ENCODE measurements around the gene ICE1. TPM values are rescaled to one million over a fixed set of nuclear protein-coding genes. Genes with fewer than 3 reads are reported as not detected.
"Not testable (repeated sequence)": the region's sequence is repeated elsewhere in the genome, so short reads cannot be mapped to it uniquely, and the experiment has no call there.

ICE1 gene
- total and polyA plus RNA-seq, 4 donors: 16.5 to 35.7 (median 28.9) TPM

DNA sequence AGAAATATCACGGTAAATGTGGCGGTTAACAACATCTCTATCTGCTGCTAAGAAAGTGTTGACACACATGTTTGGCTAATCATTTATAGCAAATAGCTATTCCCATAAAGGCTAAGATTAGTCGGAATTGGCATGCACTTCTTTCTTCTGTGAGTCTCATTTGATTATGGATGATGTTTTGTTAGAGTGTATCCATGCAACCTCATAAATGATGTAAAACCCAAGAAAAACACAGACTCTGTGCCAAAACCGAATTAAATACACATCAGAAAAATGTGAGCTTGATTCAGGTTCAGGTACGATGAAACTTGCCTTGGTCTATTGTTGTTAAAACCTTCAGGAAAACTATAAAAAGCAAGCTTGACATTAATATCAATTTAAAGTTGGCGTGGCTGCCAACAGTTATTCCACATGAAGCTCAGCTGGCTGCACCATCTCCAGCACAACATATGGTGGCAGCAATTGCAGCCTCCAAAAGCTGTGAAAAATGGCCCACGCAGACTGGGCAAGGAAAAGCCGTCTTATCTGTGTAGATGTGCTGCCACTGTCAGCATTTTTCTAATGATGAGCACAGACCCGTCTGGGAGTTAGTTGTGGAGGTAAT is 41.1 kb upstream of the ICE1 start:
- peak in 2 of 6 donors; percentile 77 to 81 for DNase-seq (ENCODE audit: low read depth in 4 of 6, low spot score in 6 of 6)
- H3K36me3 ChIP-seq (ENCODE audit: control insufficient read depth, insufficient read depth, low read length): no peaks in the 10 kb centered on the region
- peaks cover 2% of the 10 kb centered on the region for H3K27me3 ChIP-seq (ENCODE audit: control insufficient read depth, insufficient read depth, low read length)
- H3K4me1 ChIP-seq (ENCODE audit: control insufficient read depth, insufficient read depth, low read length): peaks cover 3% of the 10 kb centered on the region
- no peak overlapping the region for H3K27ac ChIP-seq (ENCODE audit: low read depth, low read length)
- H3K9me3 ChIP-seq (ENCODE audit: control insufficient read depth, insufficient read depth, low read length): no peaks in the 10 kb centered on the region
- WGBS (ENCODE audit: insufficient coverage): no CpG with 5 or more reads among the region's 9 CpGs
- H3K4me3 ChIP-seq (ENCODE audit: low read depth, low read length): no peak overlapping the region

DNA sequence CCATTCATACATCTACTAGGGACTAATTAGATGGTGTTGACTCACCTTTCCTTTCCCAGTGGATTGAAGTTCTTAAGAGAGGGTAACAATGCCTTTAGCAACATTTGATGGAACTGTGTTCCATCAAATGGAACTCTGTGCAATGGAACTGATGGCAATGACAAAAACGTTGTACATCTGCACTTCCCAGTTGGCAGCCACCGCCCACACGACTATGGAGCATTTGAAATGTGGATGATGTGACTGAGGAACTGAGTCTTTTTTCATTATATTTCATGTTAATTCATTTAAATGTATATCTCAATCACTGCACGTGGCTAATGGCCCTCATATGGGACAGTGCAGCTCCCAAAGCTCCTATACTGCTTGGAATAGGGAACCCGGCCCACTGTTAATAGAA is 39.0 kb upstream of the ICE1 start:
- no peak for DNase-seq (ENCODE audit: low read depth in 4 of 6, low spot score in 6 of 6)

DNA sequence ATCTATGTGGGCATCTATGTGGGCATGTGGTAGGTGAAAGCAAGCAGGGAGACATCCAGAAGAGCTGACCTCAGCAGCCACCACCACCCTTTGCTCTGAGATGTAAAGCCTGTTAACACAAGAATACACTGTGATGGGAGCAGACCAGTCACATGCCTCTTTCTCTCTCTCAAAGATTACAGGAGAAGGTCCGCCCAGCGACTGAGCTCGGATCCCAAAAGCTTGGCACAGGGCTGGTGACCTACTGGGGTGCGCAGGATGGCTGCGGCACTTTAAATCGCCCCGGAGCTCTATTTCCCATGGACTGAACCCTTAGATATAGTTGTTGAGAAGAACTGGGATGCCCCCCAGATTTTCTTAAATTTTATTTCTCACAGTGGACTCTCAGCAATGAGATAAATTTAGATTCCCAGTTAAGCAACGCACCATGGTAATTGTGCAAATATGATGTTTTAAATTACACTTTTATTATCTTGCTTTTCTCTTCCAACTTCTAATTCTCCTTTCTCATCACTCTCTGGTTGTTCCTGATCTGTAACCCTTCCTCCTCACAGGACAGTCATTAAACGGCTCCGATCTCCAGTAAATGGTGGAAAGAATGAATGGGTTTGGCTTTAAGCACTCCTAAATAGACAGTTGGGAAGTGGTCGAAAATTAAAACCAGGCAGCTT is 37.7 kb upstream of the ICE1 start:
- no peak overlapping the region for H3K27ac ChIP-seq (ENCODE audit: low read depth, low read length)
- H3K9me3 ChIP-seq (ENCODE audit: control insufficient read depth, insufficient read depth, low read length): no peaks in the 10 kb centered on the region
- peaks cover 3% of the 10 kb centered on the region for H3K4me1 ChIP-seq (ENCODE audit: control insufficient read depth, insufficient read depth, low read length)
- H3K36me3 ChIP-seq (ENCODE audit: control insufficient read depth, insufficient read depth, low read length): no peaks in the 10 kb centered on the region
- 87% methylated on average over 4 of the region's 11 CpGs for WGBS (ENCODE audit: insufficient coverage)
- no peak overlapping the region for H3K4me3 ChIP-seq (ENCODE audit: low read depth, low read length)
- no peak for DNase-seq (ENCODE audit: low read depth in 4 of 6, low spot score in 6 of 6)
- peaks cover 2% of the 10 kb centered on the region for H3K27me3 ChIP-seq (ENCODE audit: control insufficient read depth, insufficient read depth, low read length)

More for the DNA sequence above, 39.0 kb upstream of the ICE1 start:
- Histone ChIP-seq H3K4me1 (ENCODE audit: control insufficient read depth, insufficient read depth, low read length) (peaks cover 3% of the 10 kb centered on the region), H3K4me3 (ENCODE audit: low read depth, low read length) (no peak overlapping the region), H3K27ac (ENCODE audit: low read depth, low read length) (no peak overlapping the region), H3K36me3 (ENCODE audit: control insufficient read depth, insufficient read depth, low read length) (no peaks in the 10 kb centered on the region), H3K27me3 (ENCODE audit: control insufficient read depth, insufficient read depth, low read length) (peaks cover 2% of the 10 kb centered on the region), H3K9me3 (ENCODE audit: control insufficient read depth, insufficient read depth, low read length) (no peaks in the 10 kb centered on the region)
- WGBS (ENCODE audit: insufficient coverage): no CpG with 5 or more reads among the region's 5 CpGs

DNA sequence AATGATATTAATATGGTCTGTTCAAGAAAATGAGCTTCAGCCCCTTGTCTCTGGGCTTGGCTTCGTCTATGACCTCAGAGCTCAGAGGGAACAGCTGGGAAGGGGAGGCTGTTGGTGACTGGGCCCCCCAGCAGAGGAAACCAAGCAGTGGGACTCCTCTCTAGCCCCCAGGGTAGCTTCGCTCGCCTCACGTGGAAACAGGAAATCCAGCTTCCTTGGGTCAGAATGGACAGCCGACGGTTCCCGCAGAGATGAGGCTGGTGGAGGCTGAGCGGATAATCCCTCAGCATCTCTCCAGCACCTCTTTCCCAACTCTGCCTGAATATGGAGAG is 37.2 kb upstream of the ICE1 start:
- H3K4me3 ChIP-seq (ENCODE audit: low read depth, low read length): no peak overlapping the region
- no peaks in the 10 kb centered on the region for H3K9me3 ChIP-seq (ENCODE audit: control insufficient read depth, insufficient read depth, low read length)
- no peaks in the 10 kb centered on the region for H3K36me3 ChIP-seq (ENCODE audit: control insufficient read depth, insufficient read depth, low read length)
- H3K27me3 ChIP-seq (ENCODE audit: control insufficient read depth, insufficient read depth, low read length): peaks cover 2% of the 10 kb centered on the region
- no peak for DNase-seq (ENCODE audit: low read depth in 4 of 6, low spot score in 6 of 6)
- H3K4me1 ChIP-seq (ENCODE audit: control insufficient read depth, insufficient read depth, low read length): peaks cover 3% of the 10 kb centered on the region
- WGBS (ENCODE audit: insufficient coverage): 87% methylated on average over 7 of the region's 8 CpGs
- no peak overlapping the region for H3K27ac ChIP-seq (ENCODE audit: low read depth, low read length)

DNA sequence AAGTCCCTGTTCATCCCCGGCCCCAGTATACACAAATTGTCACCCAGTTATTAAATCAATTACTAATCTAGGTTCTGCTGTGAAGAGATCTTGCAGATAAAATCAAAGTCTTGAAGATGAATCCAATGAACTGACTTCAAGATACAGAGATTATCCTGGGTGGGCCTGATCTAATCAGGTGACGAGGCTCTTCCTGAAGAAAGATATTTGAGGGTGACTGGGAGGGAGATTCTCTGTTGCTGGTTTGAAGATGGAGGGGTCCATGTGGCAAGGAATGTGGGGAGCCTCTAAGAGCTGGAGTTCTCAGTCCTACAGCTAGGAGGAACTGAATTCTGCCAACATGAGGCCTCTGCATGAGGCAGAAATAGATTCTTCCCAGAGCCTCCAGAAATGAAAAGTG is 36.1 kb upstream of the ICE1 start:
- Histone ChIP-seq H3K4me3 (ENCODE audit: low read depth, low read length) (no peak overlapping the region), H3K4me1 (ENCODE audit: control insufficient read depth, insufficient read depth, low read length) (peaks cover 3% of the 10 kb centered on the region), H3K9me3 (ENCODE audit: control insufficient read depth, insufficient read depth, low read length) (no peaks in the 10 kb centered on the region), H3K36me3 (ENCODE audit: control insufficient read depth, insufficient read depth, low read length) (no peaks in the 10 kb centered on the region), H3K27me3 (ENCODE audit: control insufficient read depth, insufficient read depth, low read length) (peaks cover 2% of the 10 kb centered on the region), H3K27ac (ENCODE audit: low read depth, low read length) (no peak overlapping the region)
- WGBS (ENCODE audit: insufficient coverage): 100% methylated on average over 1 of the region's 2 CpGs
- DNase-seq (ENCODE audit: low read depth in 4 of 6, low spot score in 6 of 6): no peak

DNA sequence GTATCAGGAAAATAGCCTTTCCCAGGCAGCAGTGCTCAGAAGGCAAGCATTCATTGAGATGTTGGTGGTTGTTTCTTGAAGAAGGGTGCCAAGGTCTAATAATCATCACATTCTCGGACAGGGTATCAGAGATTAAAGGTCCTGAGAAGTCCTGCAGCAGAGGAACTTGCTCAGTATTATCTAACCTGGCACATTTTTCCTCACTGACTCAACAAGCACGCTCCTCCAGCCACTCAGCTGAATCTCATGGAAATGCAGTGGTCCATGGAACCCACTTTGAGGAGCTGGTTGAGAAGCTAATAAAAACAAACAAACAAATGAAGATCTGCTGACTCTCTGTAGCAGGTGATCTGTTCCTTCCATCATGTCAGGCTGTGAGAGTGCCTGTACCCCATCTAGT is 35.3 kb upstream of the ICE1 start:
- no peak for DNase-seq (ENCODE audit: low read depth in 4 of 6, low spot score in 6 of 6)
- peaks cover 2% of the 10 kb centered on the region for H3K27me3 ChIP-seq (ENCODE audit: control insufficient read depth, insufficient read depth, low read length)
- no peak overlapping the region for H3K4me3 ChIP-seq (ENCODE audit: low read depth, low read length)
- WGBS (ENCODE audit: insufficient coverage): 100% methylated on average over 2 of the region's 2 CpGs
- no peak overlapping the region for H3K27ac ChIP-seq (ENCODE audit: low read depth, low read length)
- no peaks in the 10 kb centered on the region for H3K36me3 ChIP-seq (ENCODE audit: control insufficient read depth, insufficient read depth, low read length)
- no peaks in the 10 kb centered on the region for H3K9me3 ChIP-seq (ENCODE audit: control insufficient read depth, insufficient read depth, low read length)
- peaks cover 3% of the 10 kb centered on the region for H3K4me1 ChIP-seq (ENCODE audit: control insufficient read depth, insufficient read depth, low read length)

DNA sequence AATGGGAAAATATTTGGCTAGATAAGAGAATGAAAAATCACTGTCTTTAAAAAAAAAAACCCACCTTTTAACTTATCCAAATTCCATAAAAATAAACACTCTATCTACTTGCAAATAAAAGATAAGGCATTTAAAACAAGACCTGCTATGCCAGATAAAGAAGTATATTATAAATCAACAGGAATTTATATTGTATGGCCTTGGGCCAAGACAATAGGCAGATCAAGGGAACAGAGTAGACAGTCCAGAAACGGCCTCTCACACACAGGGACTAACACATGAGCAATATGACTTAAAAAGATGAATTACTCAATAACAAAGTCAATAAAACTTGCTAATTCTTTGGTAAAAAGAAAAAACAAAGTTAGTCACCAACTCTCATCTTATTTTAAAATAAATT is 34.7 kb upstream of the ICE1 start:
- Histone ChIP-seq H3K36me3 (ENCODE audit: control insufficient read depth, insufficient read depth, low read length) (no peaks in the 10 kb centered on the region), H3K27me3 (ENCODE audit: control insufficient read depth, insufficient read depth, low read length) (peaks cover 2% of the 10 kb centered on the region), H3K27ac (ENCODE audit: low read depth, low read length) (no peak overlapping the region), H3K9me3 (ENCODE audit: control insufficient read depth, insufficient read depth, low read length) (no peaks in the 10 kb centered on the region), H3K4me3 (ENCODE audit: low read depth, low read length) (no peak overlapping the region), H3K4me1 (ENCODE audit: control insufficient read depth, insufficient read depth, low read length) (peaks cover 3% of the 10 kb centered on the region)
- no CpG with 5 or more reads among the region's 1 CpG for WGBS (ENCODE audit: insufficient coverage)
- no peak for DNase-seq (ENCODE audit: low read depth in 4 of 6, low spot score in 6 of 6)

DNA sequence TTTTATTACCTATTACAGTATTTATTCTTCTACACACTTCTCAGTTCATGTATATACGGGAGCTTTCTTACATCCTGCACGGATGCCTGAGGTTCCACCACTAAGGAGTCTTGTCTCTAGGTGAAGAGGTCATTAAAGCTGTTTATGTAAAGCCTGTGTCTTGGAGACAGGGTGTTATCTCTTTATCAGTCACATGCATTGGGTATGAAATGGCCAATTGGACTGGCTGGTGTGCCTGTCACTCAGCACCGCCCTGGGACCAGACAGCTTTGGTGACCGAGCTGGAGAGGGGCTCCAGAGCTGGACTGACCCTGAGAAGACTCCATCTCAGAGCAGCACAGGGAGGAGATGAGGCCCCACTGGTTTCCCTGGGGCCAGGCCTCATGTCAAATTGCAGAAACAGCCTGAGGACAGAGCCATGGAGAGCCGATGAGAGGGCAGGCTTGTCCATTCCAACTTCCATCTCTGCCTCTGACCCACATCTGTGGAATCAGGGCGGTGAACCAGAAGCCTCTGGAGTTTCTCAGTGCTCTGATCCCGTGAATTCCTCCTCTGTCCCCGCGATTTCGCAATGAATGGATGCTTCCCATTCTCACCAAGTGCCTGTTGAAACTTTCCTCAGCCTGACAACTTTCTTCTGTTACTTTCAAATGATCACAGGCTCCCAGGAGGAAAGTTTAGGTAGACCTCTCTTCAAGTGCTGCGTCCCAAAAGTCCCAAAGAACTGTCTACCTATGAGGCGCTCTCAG is 32.2 kb upstream of the ICE1 start:
- not testable (repeated sequence) for H3K27ac ChIP-seq (ENCODE audit: low read depth, low read length); H3K27me3 ChIP-seq (ENCODE audit: control insufficient read depth, insufficient read depth, low read length); H3K4me3 ChIP-seq (ENCODE audit: low read depth, low read length); H3K4me1 ChIP-seq (ENCODE audit: control insufficient read depth, insufficient read depth, low read length); H3K36me3 ChIP-seq (ENCODE audit: control insufficient read depth, insufficient read depth, low read length); H3K9me3 ChIP-seq (ENCODE audit: control insufficient read depth, insufficient read depth, low read length); DNase-seq (ENCODE audit: low read depth in 4 of 6, low spot score in 6 of 6)
- WGBS (ENCODE audit: insufficient coverage): 90% methylated on average over 3 of the region's 12 CpGs

DNA sequence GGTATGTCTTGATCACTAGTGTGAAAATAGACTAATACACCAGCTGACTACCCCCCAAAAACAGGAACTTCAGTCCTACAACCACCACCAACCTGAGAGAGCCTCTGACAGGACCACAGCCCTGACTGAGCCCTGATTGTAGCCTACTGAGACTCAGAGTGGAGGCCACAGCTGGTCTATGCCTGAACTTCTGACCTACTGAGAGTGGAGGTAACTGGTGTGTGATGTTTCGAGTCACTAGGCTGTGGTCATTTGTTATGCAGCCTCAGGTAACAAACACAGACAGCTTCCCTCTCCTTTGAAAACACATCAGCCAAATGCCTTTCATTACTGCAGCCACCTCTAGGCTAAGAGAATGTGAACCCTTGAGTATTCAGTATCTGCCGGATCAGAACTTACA is 30.0 kb upstream of the ICE1 start:
- H3K4me1 ChIP-seq (ENCODE audit: control insufficient read depth, insufficient read depth, low read length); DNase-seq (ENCODE audit: low read depth in 4 of 6, low spot score in 6 of 6); H3K4me3 ChIP-seq (ENCODE audit: low read depth, low read length); H3K27ac ChIP-seq (ENCODE audit: low read depth, low read length); H3K36me3 ChIP-seq (ENCODE audit: control insufficient read depth, insufficient read depth, low read length); H3K27me3 ChIP-seq (ENCODE audit: control insufficient read depth, insufficient read depth, low read length); H3K9me3 ChIP-seq (ENCODE audit: control insufficient read depth, insufficient read depth, low read length): not testable (repeated sequence)
- WGBS (ENCODE audit: insufficient coverage): 83% methylated on average over 1 of the region's 2 CpGs
